Lower leg skin (tissue), 4 donors: ENCODE measurements around the gene CSPG4. TPM values are rescaled to one million over a fixed set of nuclear protein-coding genes. Genes with fewer than 3 reads are reported as not detected.
A peak's percentile ranks its signal among the peaks of the same experiment; 100 is the strongest.
"Not testable (repeated sequence)": the region's sequence is repeated elsewhere in the genome, so short reads cannot be mapped to it uniquely, and the experiment has no call there.

Source experiments
- DNase-seq, 2 donors: peaks; one replicate each; pipeline ENCODE4 v3.0.0-alpha.2; 2019; ENCODE audit warnings: low spot score in 2 of 2
- H3K4me3 ChIP-seq: fragments of 200-600 bp; sonication (generic); 2 replicates; pipeline ENCODE4 v1.5.1; 2017; ENCODE audit warnings: mild to moderate bottlenecking, low read depth; ENCODE audit not compliant: poor library complexity, severe bottlenecking
- POLR2A ChIP-seq, 2 donors: fragments of 450-650 bp; IDR thresholded peaks; one replicate each; pipeline ENCODE4 v1.6.1; 2016 to 2017; ENCODE audit warnings: antibody characterized with exemption in 2 of 2, mild to moderate bottlenecking in 1 of 2, moderate library complexity in 1 of 2
- WGBS, 2 donors: methylation state at CpG; one replicate each; pipeline ENCODE4 v1.1.5; 2018; 5-methylcytosine and 5-hydroxymethylcytosine counted together
- intact Hi-C: fragments of 100-400 bp; cut with DNase I; formaldehyde crosslinking; loops from one replicate; pipeline ENCODE4 v1.15.0; 2023; ENCODE audit warnings: low total_unique reads
- total RNA-seq, 4 donors: library from RNA; depleted of rRNA; stranded (reverse); fragments of >200 nt; gene quantifications; one replicate each; pipeline ENCODE4 v1.1.0, GENCODE V29; 2016
- TF ChIP-seq, protein P1 (sequence below), 3 donors: fragments of 450-650 bp; IDR thresholded peaks; one replicate each; pipeline ENCODE4 v1.5.1; 2016; ENCODE audit warnings: antibody characterized with exemption in 3 of 3, mild to moderate bottlenecking in 3 of 3, moderate library complexity in 2 of 3

Gene CSPG4
- total RNA-seq, 4 donors from 2014 or later = 9.1 to 28.7 (median 10.5) TPM

DNA sequence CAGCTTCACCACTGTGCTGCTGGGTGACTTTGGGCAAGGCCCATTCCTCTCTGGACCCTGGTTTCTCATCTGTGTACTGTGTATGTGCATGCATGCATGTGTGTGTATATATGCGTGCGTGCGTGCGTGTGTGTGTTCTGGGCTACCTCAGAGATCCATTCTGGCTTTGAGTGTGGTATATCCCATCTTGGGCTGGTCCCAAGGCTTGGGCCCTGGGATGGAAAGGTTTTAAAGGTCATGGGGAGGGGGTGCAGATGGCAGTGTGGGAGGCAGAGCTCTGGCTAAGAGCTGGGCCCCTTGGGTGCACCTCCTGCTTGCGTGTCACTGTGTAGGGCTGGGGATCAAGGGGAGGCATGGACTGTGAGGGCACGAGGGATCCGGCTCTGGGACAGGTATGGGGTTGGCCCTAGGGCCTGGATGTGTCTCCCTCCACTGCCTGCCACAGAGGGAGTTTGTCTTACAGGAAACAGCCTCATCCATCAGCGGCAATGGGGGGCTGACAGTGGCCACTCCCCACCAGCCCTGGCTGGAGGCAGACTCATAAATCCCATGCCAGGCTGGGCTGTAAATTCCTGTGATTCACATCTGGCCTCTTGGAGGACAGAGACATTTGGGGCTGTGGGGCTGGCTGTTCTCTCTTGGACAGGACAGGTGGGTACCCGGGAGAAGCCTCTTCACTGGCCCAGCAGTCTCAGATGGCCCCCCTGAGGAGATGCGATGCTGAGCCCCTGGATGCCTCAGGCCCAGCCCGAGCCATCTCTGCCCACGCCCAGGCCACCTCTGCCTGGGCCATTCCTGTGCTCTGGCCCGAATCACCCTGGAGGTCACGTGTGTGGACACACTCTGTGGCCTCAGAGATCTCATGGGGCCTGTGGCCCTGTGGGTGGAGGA is 21.4 kb upstream of the CSPG4 start:
- intact Hi-C loops = loop anchor here (10.0 kb wide), 1 partner anchor 71 kb away; no protein-coding TSS in a partner anchor
- WGBS, 2 donors = 83 to 92% methylated on average over 12 to 14 of the region's 14 CpGs
- no peak overlapping the region for H3K4me3 ChIP-seq
- TF ChIP-seq, protein P1, sequence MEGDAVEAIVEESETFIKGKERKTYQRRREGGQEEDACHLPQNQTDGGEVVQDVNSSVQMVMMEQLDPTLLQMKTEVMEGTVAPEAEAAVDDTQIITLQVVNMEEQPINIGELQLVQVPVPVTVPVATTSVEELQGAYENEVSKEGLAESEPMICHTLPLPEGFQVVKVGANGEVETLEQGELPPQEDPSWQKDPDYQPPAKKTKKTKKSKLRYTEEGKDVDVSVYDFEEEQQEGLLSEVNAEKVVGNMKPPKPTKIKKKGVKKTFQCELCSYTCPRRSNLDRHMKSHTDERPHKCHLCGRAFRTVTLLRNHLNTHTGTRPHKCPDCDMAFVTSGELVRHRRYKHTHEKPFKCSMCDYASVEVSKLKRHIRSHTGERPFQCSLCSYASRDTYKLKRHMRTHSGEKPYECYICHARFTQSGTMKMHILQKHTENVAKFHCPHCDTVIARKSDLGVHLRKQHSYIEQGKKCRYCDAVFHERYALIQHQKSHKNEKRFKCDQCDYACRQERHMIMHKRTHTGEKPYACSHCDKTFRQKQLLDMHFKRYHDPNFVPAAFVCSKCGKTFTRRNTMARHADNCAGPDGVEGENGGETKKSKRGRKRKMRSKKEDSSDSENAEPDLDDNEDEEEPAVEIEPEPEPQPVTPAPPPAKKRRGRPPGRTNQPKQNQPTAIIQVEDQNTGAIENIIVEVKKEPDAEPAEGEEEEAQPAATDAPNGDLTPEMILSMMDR (IDR thresholded peaks at IDR 0.05) = no peak
- TF ChIP-seq POLR2A (IDR thresholded peaks at IDR 0.05) = no peak
- DNase-seq = no peak

DNA sequence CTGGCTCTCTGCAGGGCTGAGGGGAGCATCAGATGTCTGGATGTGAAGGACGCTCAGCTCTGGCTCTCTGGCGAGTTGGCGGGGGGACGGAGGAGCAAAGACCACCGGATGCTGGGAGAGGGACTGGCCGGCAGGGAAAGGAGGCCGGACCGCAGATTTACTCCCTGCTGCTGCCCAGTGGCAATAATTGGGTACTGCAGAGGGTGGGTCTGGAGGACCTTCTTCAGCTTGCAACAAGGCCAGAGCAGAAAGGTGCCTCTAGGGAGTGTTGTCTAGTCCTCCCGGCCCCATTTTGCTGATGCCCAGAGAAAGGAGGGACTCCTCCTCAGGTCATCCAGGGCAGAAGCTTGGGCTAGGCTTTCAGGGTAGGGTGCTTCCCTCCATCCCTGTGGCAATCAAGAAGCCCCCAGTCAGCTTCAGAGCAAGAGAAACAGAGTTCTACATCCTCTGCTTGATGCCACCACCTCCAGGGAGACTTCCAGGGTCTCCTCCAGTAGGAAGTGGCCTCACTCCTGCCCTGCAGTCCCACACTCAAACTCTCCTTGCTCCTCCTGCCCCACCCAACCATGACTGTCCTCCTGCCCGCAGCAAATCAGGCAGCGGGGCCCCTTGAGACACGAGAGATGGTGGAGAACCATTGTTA is 20.3 kb upstream of the CSPG4 start:
- WGBS, 2 donors = 24 to 38% methylated on average over 11 to 12 of the region's 12 CpGs
- no peak overlapping the region for H3K4me3 ChIP-seq

DNA sequence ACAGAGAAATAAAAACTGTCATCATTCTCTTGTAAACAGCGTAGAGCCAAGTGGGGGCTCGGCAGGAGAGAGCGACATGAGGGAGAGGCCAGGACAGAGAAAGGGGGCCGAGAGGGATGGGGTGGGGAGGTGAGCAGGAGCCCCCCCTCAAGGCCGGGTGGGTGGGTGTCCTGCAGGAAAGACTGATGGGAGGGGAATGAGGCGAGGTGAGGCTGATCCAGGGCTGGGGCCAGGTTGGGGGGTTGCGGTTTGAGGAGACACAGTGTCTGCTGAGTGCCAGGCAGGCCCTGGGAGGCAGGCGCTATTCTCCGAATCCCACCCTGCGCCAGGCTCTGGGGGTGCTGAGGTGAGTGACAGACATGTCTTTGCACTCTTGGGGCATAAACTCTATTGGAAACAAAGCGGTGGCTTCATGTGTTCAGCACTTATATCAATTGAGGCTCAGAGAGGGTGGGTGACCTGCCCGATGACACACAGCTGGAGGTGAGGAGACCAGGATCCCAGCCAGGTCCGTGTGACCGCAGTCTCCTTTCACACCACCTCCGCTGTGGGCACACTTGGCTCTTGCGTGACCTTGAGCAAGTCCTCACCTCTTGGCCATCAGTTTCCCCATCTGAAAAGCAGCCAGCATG is 19.6 kb upstream of the CSPG4 start:
- WGBS, 2 donors = 58 to 62% methylated on average over 16 of the region's 16 CpGs
- TF ChIP-seq, protein P1 (IDR thresholded peaks at IDR 0.05) = no peak
- TF ChIP-seq POLR2A (IDR thresholded peaks at IDR 0.05) = no peak
- no peak for DNase-seq
- intact Hi-C loops = loop anchor here (10.0 kb wide), 1 partner anchor 73 kb away; no protein-coding TSS in a partner anchor
- no peak overlapping the region for H3K4me3 ChIP-seq

More for the DNA sequence above, 20.3 kb upstream of the CSPG4 start:
- peak; percentile 59 to 92 for DNase-seq
- TF ChIP-seq, protein P1 (IDR thresholded peaks at IDR 0.05) = peak in 2 of 3 donors; percentile 33 to 60
- no peak for TF ChIP-seq POLR2A (IDR thresholded peaks at IDR 0.05)
- intact Hi-C loops = loop anchor here (10.0 kb wide), 1 partner anchor 72 kb away; no protein-coding TSS in a partner anchor

DNA sequence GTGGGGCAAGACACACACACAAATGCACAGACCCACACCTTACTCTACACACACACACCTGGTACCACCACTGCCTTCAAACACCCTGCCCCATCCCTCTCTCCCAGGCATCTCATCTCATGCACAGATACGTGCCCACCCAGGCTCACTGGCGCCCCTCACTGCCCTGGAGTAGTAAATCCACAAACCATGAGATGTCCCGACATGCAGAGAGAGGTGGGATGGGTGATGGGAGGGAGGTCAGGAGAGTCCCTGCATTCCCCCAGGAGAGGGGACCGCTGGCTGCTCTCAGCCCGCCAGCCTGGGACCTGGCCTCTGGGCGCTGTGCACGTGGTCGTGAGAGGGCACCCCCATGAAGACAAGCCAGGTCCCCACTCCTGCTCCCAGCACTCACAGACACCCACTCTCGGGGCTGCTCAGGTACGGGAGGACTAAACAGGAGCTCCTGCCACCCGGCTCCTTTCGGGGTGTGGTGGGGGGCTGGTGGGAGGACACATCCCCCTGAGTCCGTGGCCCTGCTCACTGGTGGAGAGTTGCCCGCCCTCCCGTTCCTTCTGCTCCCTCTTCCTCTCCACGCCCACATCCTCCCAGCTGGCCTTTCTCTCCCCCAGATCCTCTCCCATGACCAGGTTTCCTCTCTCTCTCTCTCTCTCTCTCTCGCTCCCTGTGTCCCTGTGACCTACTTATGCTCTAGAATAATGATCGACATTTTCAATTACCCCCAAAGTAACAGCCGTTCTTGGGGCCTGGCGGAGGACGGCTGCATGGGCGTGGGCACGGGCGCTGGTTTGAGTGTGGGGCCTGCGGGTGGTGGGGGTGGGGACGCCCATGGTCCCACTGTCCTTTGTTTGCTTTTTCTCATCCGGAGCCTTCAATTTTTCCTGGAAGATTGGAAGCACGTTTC is 18.9 kb upstream of the CSPG4 start:
- intact Hi-C loops = loop anchor here (10.0 kb wide), 1 partner anchor 73 kb away; no protein-coding TSS in a partner anchor
- WGBS, 2 donors = 43 to 59% methylated on average over 24 to 27 of the region's 28 CpGs
- TF ChIP-seq, protein P1 (IDR thresholded peaks at IDR 0.05) = no peak
- TF ChIP-seq POLR2A (IDR thresholded peaks at IDR 0.05) = no peak
- no peak for DNase-seq
- H3K4me3 ChIP-seq = no peak overlapping the region

DNA sequence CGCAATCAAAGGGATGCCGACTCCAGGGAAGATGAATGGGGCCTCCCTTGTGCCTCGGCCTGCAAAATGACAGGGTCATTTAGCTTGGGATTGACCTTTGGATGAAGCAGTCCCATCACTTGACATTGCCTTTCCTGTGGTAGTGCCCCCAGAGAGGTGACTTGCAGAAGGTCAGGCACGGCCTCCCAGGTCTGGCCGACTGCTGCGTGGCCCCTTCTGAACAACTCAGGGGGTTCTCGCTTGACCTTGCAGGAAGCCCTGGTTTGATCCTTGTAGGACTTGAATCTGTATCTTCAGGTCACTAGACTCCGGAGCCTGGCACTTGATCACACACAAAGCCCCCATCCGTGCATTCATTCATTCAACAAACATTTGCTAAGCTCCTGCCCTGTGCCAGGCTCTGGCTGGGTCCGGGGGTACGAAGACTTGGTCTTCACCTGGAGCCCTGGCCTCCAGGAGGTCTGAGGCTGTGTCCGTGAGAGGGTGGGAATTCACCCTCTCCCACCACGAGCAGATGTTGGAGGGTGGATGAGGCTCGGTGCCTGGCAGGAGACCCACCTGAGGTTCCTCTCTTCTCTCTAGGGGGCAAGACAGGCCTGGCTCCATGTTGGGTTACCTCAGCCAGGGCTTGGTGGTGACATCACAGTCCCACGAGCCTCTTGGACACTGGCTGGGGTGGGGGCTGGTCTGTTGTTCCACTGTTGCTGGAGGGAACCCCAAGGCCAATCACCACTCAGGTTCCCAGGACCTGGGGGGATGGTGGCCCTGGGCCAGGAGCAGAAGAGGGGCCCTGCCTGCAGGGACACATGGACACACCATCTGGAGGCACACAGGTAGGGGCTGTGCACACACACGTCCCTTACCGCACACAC is 18.0 kb upstream of the CSPG4 start:
- intact Hi-C loops = loop anchor here (10.0 kb wide), 1 partner anchor 74 kb away; no protein-coding TSS in a partner anchor
- not testable (repeated sequence) for DNase-seq

More for the DNA sequence above, 18.0 kb upstream of the CSPG4 start:
- not testable (repeated sequence) for H3K4me3 ChIP-seq
- 92 to 93% methylated on average over 16 to 17 of the region's 17 CpGs for whole genome bisulfite sequencing, 2 donors
